ENCODE data around the gene SCAMP5. TPM values are rescaled to one million over a fixed set of nuclear protein-coding genes. Genes with fewer than 3 reads are reported as not detected.

The SCAMP5 gene
- total and polyA plus RNA-seq, 7 experiments from 2014 or later: 0.06 to 9.5 (median 0.51) TPM

- H3K4me1 Mint-ChIP-seq: peaks cover 14 to 40% (median 31%) of the 10 kb centered on the region in 7 donors
- Histone ChIP-seq H3K4me1 (ENCODE audit: control insufficient read depth in 2 of 2, insufficient read depth in 2 of 2, low read length in 2 of 2) (peaks cover 17 to 23% of the 10 kb centered on the region in 2 donors), H3K27ac (ENCODE audit: low read depth, low read length) (no peak overlapping the region), H3K9me3 (ENCODE audit: control insufficient read depth in 2 of 3, low read length in 3 of 3) (no peaks in the 10 kb centered on the region), H3K4me3 (ENCODE audit: low read length) (no peak overlapping the region), H3K27me3 (ENCODE audit: control insufficient read depth in 2 of 2, insufficient read depth in 2 of 2, low read length in 2 of 2) (peaks cover 9 to 10% of the 10 kb centered on the region in 2 donors), H3K36me3 (ENCODE audit: control insufficient read depth in 2 of 3, insufficient read depth in 3 of 3, low read length in 3 of 3) (no peaks in the 10 kb centered on the region)
- H3K27ac Mint-ChIP-seq: no peak overlapping the region
- peaks cover 25 to 56% (median 27%) of the 10 kb centered on the region in 5 donors for H3K27me3 Mint-ChIP-seq
- DNase-seq (no peak), ATAC-seq (no peak)
- peak overlapping the region in 5 of 10 donors; percentile 13 to 81 (median 61) for H3K4me3 Mint-ChIP-seq
- peaks cover 0 to 2% (median 0%) of the 10 kb centered on the region in 5 donors for H3K36me3 Mint-ChIP-seq
- ChIA-PET CTCF (no interaction called here), POLR2A (interaction anchor here (1.0 kb wide), 1 partner anchor 343 kb away, joined by 3 read pairs; no protein-coding TSS in a partner anchor)
- peaks cover 0 to 1% (median 0%) of the 10 kb centered on the region in 11 donors for H3K9me3 Mint-ChIP-seq
- intact Hi-C loops (cut with micrococcal nuclease): loop anchor here in 1 of 2 donors (10.0 kb wide), 1 partner anchor 495 kb away; the partner anchor contains the start of gene UBL7
Measured at GRCh38 chr15:74959586-74959939, 35.8 kb upstream of the SCAMP5 start.

GRCh38 chr15:74960286-74960685 lies 35.1 kb upstream of the SCAMP5 start:
- Mint-ChIP-seq H3K4me3 (no peak overlapping the region), H3K36me3 (peaks cover 0 to 2% (median 0%) of the 10 kb centered on the region in 5 donors), H3K27ac (no peak overlapping the region), H3K9me3 (peaks cover 0 to 1% (median 0%) of the 10 kb centered on the region in 11 donors), H3K4me1 (peaks cover 14 to 35% (median 27%) of the 10 kb centered on the region in 7 donors), H3K27me3 (peaks cover 25 to 56% (median 27%) of the 10 kb centered on the region in 5 donors)
- Histone ChIP-seq H3K4me1 (ENCODE audit: control insufficient read depth in 2 of 2, insufficient read depth in 2 of 2, low read length in 2 of 2) (peaks cover 17 to 23% of the 10 kb centered on the region in 2 donors), H3K27ac (ENCODE audit: low read depth, low read length) (no peak overlapping the region), H3K36me3 (ENCODE audit: control insufficient read depth in 2 of 3, insufficient read depth in 3 of 3, low read length in 3 of 3) (no peaks in the 10 kb centered on the region), H3K27me3 (ENCODE audit: control insufficient read depth in 2 of 2, insufficient read depth in 2 of 2, low read length in 2 of 2) (peaks cover 9 to 10% of the 10 kb centered on the region in 2 donors), H3K4me3 (ENCODE audit: low read length) (no peak overlapping the region), H3K9me3 (ENCODE audit: control insufficient read depth in 2 of 3, low read length in 3 of 3) (no peaks in the 10 kb centered on the region)
- ATAC-seq (no peak), DNase-seq (no peak)
- intact Hi-C loops (cut with micrococcal nuclease): no loop called here
- ChIA-PET POLR2A (interaction anchor here (1.0 kb wide), 1 partner anchor 344 kb away, joined by 3 read pairs; no protein-coding TSS in a partner anchor), CTCF (interaction anchor here (0.7 kb wide), 1 partner anchor 177 kb away, joined by 3 read pairs; no protein-coding TSS in a partner anchor)

- Histone ChIP-seq H3K36me3 (ENCODE audit: control insufficient read depth in 2 of 3, insufficient read depth in 3 of 3, low read length in 3 of 3) (no peaks in the 10 kb centered on the region), H3K4me1 (ENCODE audit: control insufficient read depth in 2 of 2, insufficient read depth in 2 of 2, low read length in 2 of 2) (peaks cover 11 to 17% of the 10 kb centered on the region in 2 donors), H3K9me3 (ENCODE audit: control insufficient read depth in 2 of 3, low read length in 3 of 3) (no peaks in the 10 kb centered on the region), H3K4me3 (ENCODE audit: low read length) (no peak overlapping the region), H3K27me3 (ENCODE audit: control insufficient read depth in 2 of 2, insufficient read depth in 2 of 2, low read length in 2 of 2) (peaks cover 9 to 10% of the 10 kb centered on the region in 2 donors), H3K27ac (ENCODE audit: low read depth, low read length) (no peak overlapping the region)
- Mint-ChIP-seq H3K4me1 (peaks cover 12 to 30% (median 23%) of the 10 kb centered on the region in 7 donors), H3K9me3 (peaks cover 0 to 1% (median 0%) of the 10 kb centered on the region in 11 donors), H3K36me3 (peaks cover 0 to 2% (median 0%) of the 10 kb centered on the region in 5 donors), H3K27ac (no peak overlapping the region), H3K4me3 (no peak overlapping the region), H3K27me3 (peaks cover 25 to 54% (median 27%) of the 10 kb centered on the region in 5 donors)
- ChIA-PET CTCF (no interaction called here), POLR2A (no interaction called here)
- no peak for ATAC-seq
- no peak for DNase-seq
- intact Hi-C loops (cut with micrococcal nuclease): no loop called here
Measured at GRCh38 chr15:74960995-74961588, 34.3 kb upstream of the SCAMP5 start.

GRCh38 chr15:74961616-74962015 lies 33.7 kb upstream of the SCAMP5 start:
- Mint-ChIP-seq H3K4me1 (peaks cover 12 to 30% (median 23%) of the 10 kb centered on the region in 7 donors), H3K27ac (no peak overlapping the region), H3K27me3 (peaks cover 25 to 54% (median 27%) of the 10 kb centered on the region in 5 donors), H3K9me3 (peaks cover 0 to 1% (median 0%) of the 10 kb centered on the region in 11 donors), H3K36me3 (peaks cover 0 to 2% (median 0%) of the 10 kb centered on the region in 5 donors), H3K4me3 (no peak overlapping the region)
- POLR2A ChIA-PET: no interaction called here
- CTCF ChIA-PET: interaction anchor here (0.7 kb wide), 1 partner anchor 51 kb away, joined by 3 read pairs; no protein-coding TSS in a partner anchor
- Histone ChIP-seq H3K36me3 (ENCODE audit: control insufficient read depth in 2 of 3, insufficient read depth in 3 of 3, low read length in 3 of 3) (no peaks in the 10 kb centered on the region), H3K27me3 (ENCODE audit: control insufficient read depth in 2 of 2, insufficient read depth in 2 of 2, low read length in 2 of 2) (peaks cover 9 to 10% of the 10 kb centered on the region in 2 donors), H3K4me3 (ENCODE audit: low read length) (no peak overlapping the region), H3K9me3 (ENCODE audit: control insufficient read depth in 2 of 3, low read length in 3 of 3) (no peaks in the 10 kb centered on the region), H3K27ac (ENCODE audit: low read depth, low read length) (no peak overlapping the region), H3K4me1 (ENCODE audit: control insufficient read depth in 2 of 2, insufficient read depth in 2 of 2, low read length in 2 of 2) (peaks cover 11 to 17% of the 10 kb centered on the region in 2 donors)
- intact Hi-C loops (cut with micrococcal nuclease): no loop called here
- ATAC-seq (no peak), DNase-seq (no peak)

GRCh38 chr15:74962219-74962618 lies 33.1 kb upstream of the SCAMP5 start:
- ChIA-PET CTCF (interaction anchor here (0.6 to 0.7 kb wide), 2 partner anchors 51 to 1221 kb away, joined by 3 read pairs; no protein-coding TSS in a partner anchor), POLR2A (no interaction called here)
- Mint-ChIP-seq H3K9me3 (peaks cover 0 to 1% (median 0%) of the 10 kb centered on the region in 11 donors), H3K27me3 (peaks cover 25 to 54% (median 27%) of the 10 kb centered on the region in 5 donors), H3K4me3 (no peak overlapping the region), H3K36me3 (peaks cover 0 to 2% (median 0%) of the 10 kb centered on the region in 5 donors), H3K4me1 (peaks cover 12 to 26% (median 22%) of the 10 kb centered on the region in 7 donors), H3K27ac (no peak overlapping the region)
- ATAC-seq (no peak), DNase-seq (no peak)
- intact Hi-C loops (cut with micrococcal nuclease): no loop called here
- no peaks in the 10 kb centered on the region for H3K36me3 ChIP-seq (ENCODE audit: control insufficient read depth in 2 of 3, insufficient read depth in 3 of 3, low read length in 3 of 3)
- H3K27me3 ChIP-seq (ENCODE audit: control insufficient read depth in 2 of 2, insufficient read depth in 2 of 2, low read length in 2 of 2): peaks cover 8 to 10% of the 10 kb centered on the region in 2 donors
- peaks cover 11 to 17% of the 10 kb centered on the region in 2 donors for H3K4me1 ChIP-seq (ENCODE audit: control insufficient read depth in 2 of 2, insufficient read depth in 2 of 2, low read length in 2 of 2)
- H3K27ac ChIP-seq (ENCODE audit: low read depth, low read length): no peak overlapping the region
- H3K4me3 ChIP-seq (ENCODE audit: low read length): no peak overlapping the region
- no peaks in the 10 kb centered on the region for H3K9me3 ChIP-seq (ENCODE audit: control insufficient read depth in 2 of 3, low read length in 3 of 3)

GRCh38 chr15:74962671-74963070 lies 32.7 kb upstream of the SCAMP5 start:
- ChIA-PET CTCF (interaction anchor here (0.6 to 0.9 kb wide), 2 partner anchors 59 to 1222 kb away, joined by 3 read pairs; no protein-coding TSS in a partner anchor), POLR2A (no interaction called here)
- Mint-ChIP-seq H3K4me1 (peaks cover 12 to 23% (median 18%) of the 10 kb centered on the region in 7 donors), H3K27me3 (peaks cover 23 to 49% (median 24%) of the 10 kb centered on the region in 5 donors), H3K27ac (no peak overlapping the region), H3K4me3 (no peak overlapping the region), H3K36me3 (peaks cover 0 to 2% (median 0%) of the 10 kb centered on the region in 5 donors), H3K9me3 (peaks cover 0 to 1% (median 0%) of the 10 kb centered on the region in 11 donors)
- Histone ChIP-seq H3K36me3 (ENCODE audit: control insufficient read depth in 2 of 3, insufficient read depth in 3 of 3, low read length in 3 of 3) (no peaks in the 10 kb centered on the region), H3K27ac (ENCODE audit: low read depth, low read length) (no peak overlapping the region), H3K9me3 (ENCODE audit: control insufficient read depth in 2 of 3, low read length in 3 of 3) (no peaks in the 10 kb centered on the region), H3K4me3 (ENCODE audit: low read length) (no peak overlapping the region), H3K27me3 (ENCODE audit: control insufficient read depth in 2 of 2, insufficient read depth in 2 of 2, low read length in 2 of 2) (peaks cover 4 to 5% of the 10 kb centered on the region in 2 donors), H3K4me1 (ENCODE audit: control insufficient read depth in 2 of 2, insufficient read depth in 2 of 2, low read length in 2 of 2) (peaks cover 11 to 13% of the 10 kb centered on the region in 2 donors)
- intact Hi-C loops (cut with micrococcal nuclease): no loop called here
- ATAC-seq (no peak), DNase-seq (no peak)

Data from naive thymus-derived CD4-positive, alpha-beta T cell (primary cell).